ENCODE measurements around the gene TSPAN31.

The TSPAN31 gene

GRCh38 chr12:57754411-57755193, 9.8 kb downstream of the TSPAN31 start, which contains the start of gene MARCHF9:
TSS of gene MARCHF9 (plus strand) at chr12:57755103. CDS start at chr12:57755529, 426 bp downstream.
- peak; percentile 75 to 76 for DNase-seq

- no peak for DNase-seq
Measured at GRCh38 chr12:57755194-57755453, 10.3 kb downstream of the TSPAN31 start.

GRCh38 chr12:57755454-57756372, 10.9 kb downstream of the TSPAN31 start:
- DNase-seq, result peak in 1 of 2 donors; percentile 18

GRCh38 chr12:57756406-57757341, 11.8 kb downstream of the TSPAN31 start:
- peak; percentile 66 to 74 for DNase-seq

GRCh38 chr12:57757771-57758170, 12.9 kb downstream of the TSPAN31 start:
- DNase-seq, result no peak

- no peak for DNase-seq
Measured at GRCh38 chr12:57758552-57759359, 13.9 kb downstream of the TSPAN31 start.

- peak in 1 of 2 donors; percentile 23 for DNase-seq
Measured at GRCh38 chr12:57759360-57759980, 14.6 kb downstream of the TSPAN31 start.

- no peak for DNase-seq
Measured at GRCh38 chr12:57760347-57760982, 15.6 kb downstream of the TSPAN31 start.

- DNase-seq, result no peak
Measured at GRCh38 chr12:57761391-57761998, 16.7 kb downstream of the TSPAN31 start.

- no peak for DNase-seq
Measured at GRCh38 chr12:57762463-57762862, 17.6 kb downstream of the TSPAN31 start.

- DNase-seq, result no peak
Measured at GRCh38 chr12:57763881-57764661, 19.2 kb downstream of the TSPAN31 start.

GRCh38 chr12:57764662-57765002, 19.8 kb downstream of the TSPAN31 start:
- peak in 1 of 2 donors; percentile 23 for DNase-seq

- peak in 1 of 2 donors; percentile 53 for DNase-seq
Measured at GRCh38 chr12:57765003-57765697, 20.3 kb downstream of the TSPAN31 start.

GRCh38 chr12:57765698-57766463, 21.0 kb downstream of the TSPAN31 start:
- peak in 1 of 2 donors; percentile 5 for DNase-seq

- DNase-seq, result peak in 1 of 2 donors; percentile 5
Measured at GRCh38 chr12:57766464-57767304, 21.8 kb downstream of the TSPAN31 start, which contains the start of gene CYP27B1. TSS of gene CYP27B1 (minus strand) at chr12:57767078. CDS start at chr12:57767041, 37 bp downstream.

GRCh38 chr12:57767305-57767698, 22.5 kb downstream of the TSPAN31 start:
- DNase-seq, result no peak

- no peak for DNase-seq
Measured at GRCh38 chr12:57767876-57768275, 23.0 kb downstream of the TSPAN31 start.
